NCI-H748 (cell line): ENCODE results near the gene CBR4.
A peak's percentile ranks its signal among the peaks of the same experiment; 100 is the strongest.
"Not testable (repeated sequence)": the region's sequence is repeated elsewhere in the genome, so short reads cannot be mapped to it uniquely, and the experiment has no call there.

ENCODE experiments used
- DNase-seq: peaks from one replicate; lab custom pipeline; 2025; ENCODE audit not compliant: unreplicated experiment; lab: John Stamatoyannopoulos, UW

The CBR4 gene

DNA sequence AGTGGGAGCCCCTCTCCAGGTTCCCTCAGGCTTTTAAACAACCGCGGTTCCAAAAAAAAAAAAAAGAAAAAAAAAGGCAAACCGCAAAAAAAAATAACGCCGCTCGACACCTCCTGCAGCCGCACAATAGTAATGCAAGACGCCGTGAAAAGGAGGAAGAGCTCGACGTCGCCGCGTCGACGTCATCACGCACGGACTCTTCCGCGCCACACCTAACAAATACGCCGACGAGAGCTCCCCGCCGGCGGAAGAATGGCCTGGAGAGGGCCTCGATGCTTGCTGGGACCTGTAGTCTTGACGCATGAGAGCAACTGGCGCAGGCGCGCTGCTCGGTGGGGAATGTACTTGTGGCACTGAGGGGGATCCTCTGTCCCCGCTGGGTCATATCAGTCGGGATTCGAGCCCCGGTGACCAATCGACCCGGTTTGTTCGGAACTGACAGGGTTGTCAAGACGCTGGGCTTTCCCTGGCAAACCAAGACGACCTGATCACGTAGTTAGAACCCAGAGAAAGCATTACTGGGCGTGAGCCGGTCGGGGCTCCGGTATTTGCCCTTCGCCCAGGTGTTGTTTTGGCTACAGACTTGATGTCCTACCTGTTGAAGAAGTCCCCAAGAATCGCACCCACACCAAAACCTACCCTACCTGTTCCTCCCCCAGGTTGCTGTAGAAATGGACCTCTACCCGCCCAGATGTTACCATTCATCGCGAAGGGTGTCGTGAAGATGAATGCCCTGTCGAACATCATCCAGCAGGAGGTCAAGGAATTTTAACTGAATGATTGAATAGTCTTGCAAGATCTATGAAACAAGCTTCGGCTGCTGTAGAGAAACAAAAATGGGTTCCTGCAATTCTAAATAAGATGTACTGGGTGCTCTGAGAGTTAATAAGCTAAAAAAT lies at the start of gene CBR4:
Gene CBR4 (minus strand): TSS at position 131 of the 899 bp plus-strand sequence. CDS start 166 bp downstream, outside the sequence.
- DNase-seq: peak; percentile 97

DNA sequence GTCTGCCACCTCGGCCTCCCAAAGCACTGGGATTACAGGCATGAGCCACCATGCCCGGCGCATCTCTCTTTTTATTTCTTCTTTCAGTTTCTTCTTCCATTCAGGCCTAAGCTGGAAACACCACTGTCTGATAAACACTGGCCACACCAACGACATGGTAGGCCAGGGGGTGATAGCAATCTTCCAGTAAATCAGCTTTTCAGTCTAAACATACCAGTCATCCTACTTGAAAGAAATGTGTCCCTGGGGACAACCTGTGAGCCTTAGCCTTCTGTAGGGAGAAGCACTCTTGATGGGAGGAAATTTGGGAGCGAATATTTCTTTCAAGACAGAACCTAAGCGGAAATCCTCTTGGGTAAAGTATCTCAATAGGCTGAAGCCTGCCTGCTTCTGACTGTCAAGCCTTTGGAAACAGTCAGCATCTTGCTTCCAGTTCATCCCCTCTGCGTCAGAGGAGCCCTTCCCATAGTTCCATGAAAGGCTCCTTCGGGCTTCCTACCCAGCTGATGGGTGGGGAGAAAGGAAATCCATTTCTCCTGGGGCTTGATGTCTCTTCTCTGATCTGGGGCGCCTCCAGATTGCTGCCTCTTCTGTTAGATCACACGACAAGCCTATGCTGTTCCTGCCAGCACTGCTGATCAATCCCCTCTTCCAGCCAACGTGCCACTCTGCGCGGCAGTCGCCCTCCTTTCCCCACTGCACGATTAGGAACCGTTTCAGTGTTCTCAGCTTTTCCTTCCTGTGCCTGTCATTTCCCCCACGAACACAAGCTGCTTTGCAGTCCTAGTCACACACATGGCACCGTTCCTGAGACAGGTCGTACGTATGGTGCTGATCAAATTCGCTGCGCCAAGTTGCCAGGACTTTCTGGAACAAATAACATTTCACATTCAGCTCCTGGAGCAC lies 49.5 kb upstream of the CBR4 start:
- DNase-seq: no peak

DNA sequence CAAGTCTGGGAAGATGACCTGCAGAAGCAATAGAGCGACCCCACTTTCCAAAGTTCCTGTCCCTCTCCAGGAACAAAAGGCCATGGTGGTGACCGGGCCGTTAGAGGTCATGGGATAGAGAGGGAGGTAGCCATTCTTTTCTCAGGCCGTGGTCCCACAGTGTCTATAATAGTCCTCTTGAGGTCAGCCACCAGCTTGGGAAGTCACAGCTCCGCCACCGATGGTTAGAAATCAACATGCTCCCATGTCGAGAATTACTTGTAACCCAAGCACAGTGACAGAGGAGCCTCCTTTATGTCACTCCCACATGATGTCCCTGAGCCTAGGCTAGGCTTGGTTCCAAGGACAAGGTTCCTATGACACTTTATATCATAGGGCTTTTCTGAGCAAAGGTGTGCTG lies 48.3 kb upstream of the CBR4 start:
- DNase-seq: no peak

DNA sequence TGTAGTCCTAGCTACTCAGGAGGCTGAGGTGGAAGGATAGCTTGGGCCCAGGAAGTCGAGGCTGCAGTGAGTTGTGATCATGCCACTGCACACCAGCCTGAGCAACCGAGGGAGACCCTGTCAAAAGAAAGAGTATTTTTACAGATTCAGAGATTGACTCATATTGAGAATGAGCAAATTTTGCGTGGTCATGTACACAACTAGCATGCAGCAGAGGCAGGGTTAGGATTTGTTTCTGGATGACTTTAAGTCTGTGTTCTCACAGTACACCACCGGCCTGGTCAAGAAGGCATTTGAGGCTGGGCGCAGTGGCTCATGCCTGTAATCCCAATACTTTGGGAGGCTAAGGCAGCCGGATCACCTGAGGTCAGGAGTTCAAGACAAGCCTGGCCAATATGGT lies 44.8 kb upstream of the CBR4 start:
- DNase-seq: no peak

DNA sequence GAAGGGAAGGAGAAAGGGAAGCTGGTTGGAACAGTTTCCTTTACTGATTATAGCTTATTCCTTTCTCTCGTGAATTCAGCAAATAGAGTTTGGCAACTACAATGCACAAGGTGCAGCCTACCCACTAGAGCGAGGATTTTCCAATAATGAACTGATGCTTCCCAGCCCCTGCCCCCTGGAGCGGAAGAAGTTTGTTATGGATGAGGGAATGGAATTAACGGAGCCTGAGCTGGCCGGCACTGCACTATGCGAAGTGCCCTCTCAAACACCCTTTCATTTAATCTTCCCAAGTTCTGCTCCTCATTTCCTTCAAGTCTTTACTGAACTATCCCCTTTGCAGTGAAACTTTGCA lies 42.5 kb upstream of the CBR4 start:
- DNase-seq: no peak

DNA sequence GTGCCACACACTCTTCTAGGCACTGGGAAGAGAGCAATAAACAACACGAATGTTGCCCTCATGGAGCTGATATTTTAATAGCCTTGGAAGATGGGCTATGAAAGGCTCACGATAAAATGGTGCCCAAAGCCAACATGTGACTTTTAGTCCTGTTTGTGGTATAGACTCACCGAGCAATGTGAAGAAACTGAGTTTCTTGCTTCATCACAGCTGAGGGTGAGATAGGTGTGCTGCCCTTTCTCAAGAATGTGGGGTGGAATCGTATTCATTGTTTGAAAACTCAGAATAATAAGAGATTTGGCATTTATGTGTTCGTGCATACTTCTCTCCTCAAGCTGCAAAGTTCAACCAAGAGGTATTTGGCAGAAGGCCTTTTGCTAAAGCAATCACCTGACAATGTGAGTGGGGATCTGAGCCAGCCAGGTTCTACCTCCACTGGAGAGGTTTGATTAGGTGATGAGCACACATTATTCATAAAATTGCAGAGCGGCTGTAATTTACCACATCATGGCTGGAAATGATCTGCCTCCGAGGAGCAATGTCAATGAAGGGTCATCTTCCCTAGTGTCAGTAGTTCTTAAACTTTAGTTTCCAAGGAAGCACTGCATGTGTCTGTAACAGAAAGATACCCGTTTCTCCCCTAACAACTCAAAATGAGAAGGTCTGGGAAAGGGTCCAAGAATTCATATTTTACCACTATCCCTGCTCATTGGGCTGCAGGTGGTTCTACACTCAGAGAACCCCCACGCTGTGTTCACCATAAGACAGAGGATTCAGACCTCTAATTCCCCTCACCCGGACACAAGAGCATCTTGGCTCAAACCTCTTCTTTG lies 41.9 kb upstream of the CBR4 start:
- no peak for DNase-seq

DNA sequence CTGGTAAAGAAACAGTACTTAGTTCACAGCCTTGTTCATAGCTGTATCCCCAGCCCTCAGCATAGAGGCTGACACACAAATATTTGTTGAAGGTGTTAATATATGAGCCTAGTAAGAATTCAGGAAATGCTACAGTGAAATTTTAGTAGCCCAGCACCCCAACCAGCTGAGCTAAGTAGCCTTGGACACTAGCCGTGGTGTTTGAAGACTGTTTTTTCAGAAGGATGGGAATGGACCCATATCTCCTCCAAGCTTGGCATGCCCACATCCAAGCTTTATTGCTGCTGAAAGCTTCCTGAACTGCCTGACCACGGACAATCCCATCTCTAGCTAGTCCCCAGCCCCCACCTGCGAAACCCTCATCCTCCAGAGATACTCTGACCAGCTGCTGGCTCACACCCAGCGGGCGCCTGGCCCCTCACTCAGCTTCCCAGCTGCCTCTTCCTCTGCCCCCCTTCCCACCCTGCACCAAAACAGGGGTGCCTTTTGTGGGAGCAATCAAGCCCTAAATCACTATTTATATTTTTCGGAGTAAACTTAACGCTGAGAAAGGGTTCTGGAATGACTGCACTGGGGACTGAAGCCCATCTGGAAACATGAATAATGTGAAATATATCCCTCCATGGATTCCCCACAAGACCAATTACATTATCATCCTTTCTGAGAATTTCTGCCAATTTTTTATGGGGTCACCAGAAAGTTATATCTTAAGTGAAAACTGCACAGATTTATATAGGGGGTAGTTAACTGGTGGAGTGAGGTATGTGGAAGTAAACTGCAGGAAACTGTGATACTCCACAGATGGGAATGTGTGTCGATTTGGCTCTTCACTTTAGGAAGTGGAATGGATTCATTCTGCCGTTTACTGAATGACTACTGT lies 41.1 kb upstream of the CBR4 start:
- DNase-seq: no peak

DNA sequence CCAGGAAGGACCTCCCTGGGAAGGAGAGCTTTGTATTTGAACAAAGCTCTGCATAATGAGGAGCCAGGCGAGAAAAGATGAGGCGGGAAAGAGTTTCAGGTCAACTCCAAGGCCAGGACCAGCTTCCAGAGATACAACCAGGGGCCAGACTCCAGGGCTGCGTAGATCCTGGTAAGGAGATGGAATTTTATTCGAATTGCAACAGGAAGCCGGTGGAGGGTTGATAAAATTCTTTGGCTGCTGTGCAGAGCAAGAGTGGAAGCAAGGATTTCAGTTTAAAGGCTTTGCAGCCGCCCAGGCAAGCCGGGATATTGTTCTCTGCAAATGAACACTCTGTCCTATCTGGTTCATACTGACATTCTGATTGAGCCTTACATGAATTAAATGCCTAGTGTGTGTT lies 40.2 kb upstream of the CBR4 start:
- no peak for DNase-seq

DNA sequence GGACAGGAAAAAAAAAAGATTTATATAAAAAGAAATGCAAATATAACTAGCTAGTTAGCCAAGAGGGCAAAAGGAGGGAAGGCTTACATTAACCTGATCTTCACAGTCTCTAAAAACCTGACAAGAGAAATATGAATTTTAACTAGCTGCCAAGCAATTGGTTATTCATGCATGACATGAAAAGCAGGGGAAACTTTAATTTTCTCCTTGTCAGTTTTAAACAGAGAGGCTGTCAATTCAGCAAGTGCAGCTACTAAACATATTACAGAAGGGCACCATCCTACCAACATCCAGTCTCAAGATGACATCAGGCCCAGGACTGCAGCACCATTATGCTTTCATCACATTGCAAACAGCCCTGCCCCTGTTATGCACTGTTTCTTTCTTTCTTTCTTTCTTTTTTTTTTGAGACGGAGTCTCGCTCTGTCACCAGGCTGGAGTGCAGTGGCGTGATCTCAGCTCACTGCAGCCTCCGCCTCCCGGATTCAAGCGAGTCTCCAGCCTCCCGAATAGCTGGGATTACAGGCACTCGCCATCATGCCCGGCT lies 38.9 kb upstream of the CBR4 start:
- no peak for DNase-seq

DNA sequence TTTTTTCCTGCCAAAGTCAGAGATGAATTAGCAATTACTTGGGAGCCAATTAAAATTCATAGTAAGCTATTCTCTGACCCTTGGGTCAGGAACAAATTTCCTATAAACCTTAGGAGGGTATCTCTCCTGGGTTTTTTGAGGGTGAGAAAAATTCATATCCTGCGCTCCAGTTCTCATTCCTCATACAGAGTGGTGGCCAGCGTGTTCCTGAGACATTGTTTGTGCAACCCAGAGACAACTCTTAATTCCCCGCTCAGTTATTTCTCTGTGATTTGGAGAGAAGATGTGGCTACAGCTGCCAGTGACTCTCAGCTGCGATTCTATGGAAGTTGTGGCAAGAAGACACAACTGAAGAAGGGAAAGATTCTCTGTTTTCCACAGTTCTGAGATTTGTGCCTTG lies 37.9 kb upstream of the CBR4 start:
- DNase-seq: no peak

DNA sequence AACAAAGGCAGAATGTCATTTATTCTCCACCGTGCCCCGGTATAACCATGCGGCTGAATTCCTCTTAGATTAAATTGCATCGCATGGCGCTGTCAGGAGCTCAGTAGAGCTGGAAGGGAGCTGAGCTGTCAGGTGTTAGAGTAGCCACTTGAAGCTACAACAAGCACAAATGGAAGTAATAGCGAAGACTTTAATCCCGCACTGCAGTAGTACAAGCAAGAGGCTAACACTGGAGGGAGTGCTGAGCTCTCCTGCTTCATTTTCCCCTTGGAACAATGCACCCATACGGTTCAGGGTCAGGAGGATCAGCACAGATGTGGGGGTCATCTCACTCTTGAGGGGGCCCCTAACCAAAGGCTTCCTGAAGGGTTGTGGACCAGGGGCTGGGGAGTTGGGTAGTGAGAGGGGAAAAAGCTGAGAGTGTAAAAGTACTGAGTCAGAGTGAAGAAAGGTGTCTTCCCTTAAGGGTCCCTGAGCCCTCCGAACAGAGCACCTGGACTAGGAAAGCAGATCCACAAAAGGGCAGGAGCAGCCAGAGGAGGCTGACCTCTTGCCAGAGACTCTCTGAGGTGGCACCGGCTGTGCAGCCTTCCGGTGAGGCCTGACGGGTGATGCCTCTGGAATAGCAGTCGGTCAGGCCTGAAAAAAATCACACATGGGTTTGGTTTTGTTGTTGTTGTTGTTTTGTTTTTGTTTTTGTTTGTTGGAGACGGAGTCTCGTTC lies 36.0 kb upstream of the CBR4 start:
- DNase-seq: no peak

DNA sequence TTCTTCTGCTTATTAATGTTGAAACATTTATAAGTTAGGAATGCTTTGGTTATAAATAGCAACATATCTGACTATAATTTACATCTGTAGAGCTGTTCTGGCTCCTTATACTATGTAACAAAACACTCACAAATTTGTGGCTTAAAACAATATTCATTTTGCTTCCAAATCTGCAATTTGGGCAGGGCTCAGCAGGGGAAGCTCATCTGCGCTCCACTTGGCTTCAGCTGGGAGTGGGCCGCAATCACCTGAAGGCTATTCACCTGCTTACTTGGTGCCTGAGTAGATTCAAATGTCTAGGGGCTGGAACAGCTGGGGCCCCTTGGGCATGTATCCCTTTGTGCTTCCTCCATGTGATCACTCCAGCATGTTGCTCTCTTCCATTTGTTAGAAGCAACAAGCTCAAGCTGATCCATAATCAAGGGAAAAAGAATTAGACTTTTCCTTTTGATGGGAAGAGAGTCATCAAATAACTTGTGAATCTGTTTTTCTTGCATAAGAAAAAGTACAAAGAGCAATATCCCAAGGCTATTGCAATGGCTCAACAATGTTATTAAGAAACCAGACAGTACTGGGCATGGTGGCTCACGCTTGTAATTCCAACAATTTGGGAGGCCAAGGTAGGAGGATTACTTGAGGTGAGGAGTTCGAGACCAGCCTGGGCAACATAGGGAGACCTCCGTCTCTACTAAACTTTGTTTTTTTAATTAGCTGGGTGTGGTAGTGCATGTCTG lies 34.8 kb upstream of the CBR4 start:
- DNase-seq: no peak

DNA sequence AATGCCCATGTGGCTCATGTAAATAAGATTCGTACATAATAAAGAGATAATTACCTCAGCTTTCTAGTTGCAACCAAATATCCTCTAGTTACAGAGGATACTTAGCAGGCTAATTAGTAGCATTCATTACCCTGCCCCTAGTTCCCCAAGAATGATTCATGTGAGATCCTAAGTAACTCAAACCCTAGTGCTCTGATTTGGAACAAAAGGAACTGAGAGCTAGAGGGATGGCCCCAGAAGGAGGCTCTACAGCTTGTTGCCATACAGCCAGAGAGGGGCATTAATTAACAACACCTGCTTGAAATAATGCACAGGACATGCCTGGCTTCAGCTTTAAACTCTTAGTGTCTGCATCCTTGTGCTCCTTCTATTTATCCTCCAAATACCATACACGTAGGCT lies 32.6 kb upstream of the CBR4 start:
- DNase-seq: peak; percentile 3

DNA sequence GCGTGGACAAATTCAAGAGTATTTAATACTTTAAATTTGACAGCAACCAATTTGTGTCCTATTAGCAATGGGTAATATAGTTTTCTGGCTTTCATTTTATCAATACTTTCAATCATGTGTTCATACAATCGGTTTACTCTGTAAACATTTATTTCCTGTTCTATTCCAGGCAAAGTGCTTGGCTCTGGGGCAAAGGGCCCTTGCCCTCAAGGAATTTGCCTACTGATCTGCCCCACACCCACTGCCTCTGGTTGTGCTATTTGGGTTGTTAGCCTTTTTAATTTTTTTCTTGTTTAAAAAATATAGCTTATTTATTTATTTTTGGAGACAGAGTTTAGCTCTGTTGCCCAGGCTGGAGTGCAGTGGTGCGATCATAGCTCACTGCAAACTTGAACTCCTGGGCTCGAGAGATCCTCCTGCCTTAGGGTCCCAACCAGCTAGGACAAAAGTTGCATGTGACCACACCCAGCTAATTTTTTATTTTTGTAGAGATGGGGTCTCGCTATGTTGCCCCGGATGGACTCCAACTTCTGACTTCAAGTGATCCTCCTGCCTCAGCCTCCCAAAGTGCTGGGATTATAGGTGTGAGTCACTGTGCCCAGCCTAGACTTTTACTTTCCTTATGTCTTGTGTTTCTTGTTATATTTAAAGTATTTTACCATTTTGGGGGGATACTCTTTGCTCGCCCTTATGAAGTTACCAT lies 30.7 kb upstream of the CBR4 start:
- DNase-seq: no peak

DNA sequence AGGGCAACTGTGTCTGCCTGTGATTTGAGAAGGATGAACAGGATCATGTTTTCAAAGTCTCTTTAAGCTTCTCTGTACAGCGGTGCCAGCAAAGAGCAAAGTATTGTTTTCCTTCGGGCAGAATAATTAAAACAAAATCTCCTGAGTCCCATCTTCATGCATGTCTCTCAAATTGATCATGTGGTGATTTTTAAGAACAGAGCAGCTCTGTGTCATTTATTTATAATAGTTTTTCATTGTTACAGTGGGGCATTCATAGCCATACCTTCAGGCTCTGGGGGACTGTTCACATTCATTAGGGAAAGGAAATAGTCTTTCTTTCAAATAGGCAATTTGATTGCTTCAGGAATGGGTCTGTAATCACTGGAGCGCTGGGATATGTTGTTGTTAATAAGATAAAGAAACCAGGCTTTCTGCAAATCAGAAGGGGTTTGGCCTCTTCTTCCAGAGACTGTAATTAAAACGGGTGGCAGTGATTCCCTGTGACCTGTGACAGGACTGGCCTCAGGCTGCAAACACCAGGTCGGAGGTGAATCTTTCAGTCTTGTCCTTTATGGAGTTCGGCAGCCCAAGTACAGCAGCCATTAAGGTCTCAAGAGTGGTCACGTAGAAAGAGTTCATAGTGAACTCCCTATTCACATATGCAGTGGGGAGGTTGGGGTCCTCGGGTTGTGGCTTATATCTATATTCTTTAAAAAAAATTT lies 29.3 kb upstream of the CBR4 start:
- no peak for DNase-seq

DNA sequence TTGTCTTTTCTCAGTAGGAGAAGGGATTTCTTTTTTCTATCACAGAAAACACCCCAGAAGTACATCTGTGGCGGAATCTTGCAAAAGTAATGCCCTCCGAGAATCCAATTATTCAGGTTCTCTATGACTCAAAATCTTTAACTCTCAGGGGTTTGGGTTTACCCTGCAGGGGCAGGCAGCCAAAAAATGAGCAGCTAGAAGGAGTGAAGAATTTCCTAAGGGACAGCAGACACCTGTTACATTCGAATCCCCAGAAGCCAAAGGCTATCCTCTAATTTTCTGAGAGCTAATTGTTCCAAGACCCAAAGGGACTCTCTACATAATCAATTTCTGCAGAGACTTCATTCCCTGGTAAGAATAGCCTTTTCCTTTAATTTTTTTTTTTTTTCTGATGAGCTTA lies 27.5 kb upstream of the CBR4 start:
- no peak for DNase-seq

DNA sequence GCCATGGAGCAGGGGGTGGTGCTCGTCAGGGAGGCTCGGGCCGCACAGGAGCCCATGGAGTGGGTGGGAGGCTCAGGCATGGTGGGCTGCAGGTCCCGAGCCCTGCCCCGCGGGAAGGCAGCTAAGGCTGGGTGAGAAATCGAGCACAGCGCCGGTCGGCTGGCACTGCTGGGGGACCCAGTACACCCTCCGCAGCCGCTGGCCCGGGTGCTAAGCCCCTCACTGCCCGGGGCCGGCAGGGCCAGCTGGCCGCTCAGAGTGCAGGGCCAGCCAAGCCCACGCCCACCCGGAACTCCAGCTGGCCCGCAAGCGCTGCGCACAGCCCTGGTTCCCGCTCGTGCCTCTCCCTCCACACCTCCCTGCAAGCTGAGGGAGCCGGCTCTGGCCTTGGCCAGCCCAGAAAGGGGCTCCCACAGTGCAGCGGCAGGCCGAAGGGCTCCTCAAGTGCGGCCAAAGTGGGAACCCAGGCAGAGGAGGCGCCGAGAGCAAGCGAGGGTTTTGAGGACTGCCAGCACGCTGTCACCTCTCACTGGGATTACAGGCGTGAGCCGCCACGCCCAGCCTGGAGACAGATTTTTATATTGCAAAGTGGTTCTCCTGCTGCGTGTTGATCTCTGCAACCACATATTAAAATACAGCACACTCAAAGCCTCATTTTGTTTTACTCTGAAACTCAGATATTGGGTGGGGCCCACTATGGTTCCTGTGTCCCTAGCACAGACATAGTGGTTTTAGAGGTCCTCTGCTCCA lies 26.0 kb upstream of the CBR4 start:
- DNase-seq: not testable (repeated sequence)
